GM19099 (cell line): Measurements from ENCODE around the gene FLT1.
A peak's percentile ranks its signal among the peaks of the same experiment; 100 is the strongest.

Source experiments
- POLR2A ChIP-seq: IDR thresholded peaks from 3 replicates; pipeline ENCODE4 v1.6.1; 2011; ENCODE audit warnings: low read depth; ENCODE audit not compliant: insufficient read length; ENCODE audit errors: extremely low read depth

FLT1 gene

GRCh38 chr13:28440774-28441504, 54.0 kb downstream of the FLT1 start:
- TF ChIP-seq POLR2A: no peak

- no peak for TF ChIP-seq POLR2A
Observed at GRCh38 chr13:28438598-28439334, 56.2 kb downstream of the FLT1 start.

GRCh38 chr13:28438067-28438466, 56.9 kb downstream of the FLT1 start:
- no peak for TF ChIP-seq POLR2A

GRCh38 chr13:28435917-28436316, 59.0 kb downstream of the FLT1 start:
- no peak for TF ChIP-seq POLR2A

- no peak for TF ChIP-seq POLR2A
Observed at GRCh38 chr13:28434926-28435325, 60.0 kb downstream of the FLT1 start.

- no peak for TF ChIP-seq POLR2A
Observed at GRCh38 chr13:28432816-28433560, 61.9 kb downstream of the FLT1 start.

GRCh38 chr13:28429685-28430290, 65.1 kb downstream of the FLT1 start:
- peak; percentile 43 for TF ChIP-seq POLR2A

- no peak for TF ChIP-seq POLR2A
Observed at GRCh38 chr13:28429096-28429495, 65.8 kb downstream of the FLT1 start.

GRCh38 chr13:28426381-28426780, 68.5 kb downstream of the FLT1 start:
- no peak for TF ChIP-seq POLR2A

- TF ChIP-seq POLR2A: no peak
Observed at GRCh38 chr13:28425793-28426192, 69.1 kb downstream of the FLT1 start.

- no peak for TF ChIP-seq POLR2A
Observed at GRCh38 chr13:28424541-28424940, 70.4 kb downstream of the FLT1 start.

GRCh38 chr13:28423010-28423409, 71.9 kb downstream of the FLT1 start:
- TF ChIP-seq POLR2A: no peak

GRCh38 chr13:28421676-28422410, 73.1 kb downstream of the FLT1 start:
- TF ChIP-seq POLR2A: no peak

- no peak for TF ChIP-seq POLR2A
Observed at GRCh38 chr13:28420704-28421103, 74.2 kb downstream of the FLT1 start.
